Measurements from ENCODE around the gene SYN1. TPM values are rescaled to one million over a fixed set of nuclear protein-coding genes. Genes with fewer than 3 reads are reported as not detected.

Gene SYN1
- polyA plus RNA-seq, 1 donor (not counting 4 experiments of a cell fraction or from before 2014, with no cell fraction given): 0.07 TPM

DNA sequence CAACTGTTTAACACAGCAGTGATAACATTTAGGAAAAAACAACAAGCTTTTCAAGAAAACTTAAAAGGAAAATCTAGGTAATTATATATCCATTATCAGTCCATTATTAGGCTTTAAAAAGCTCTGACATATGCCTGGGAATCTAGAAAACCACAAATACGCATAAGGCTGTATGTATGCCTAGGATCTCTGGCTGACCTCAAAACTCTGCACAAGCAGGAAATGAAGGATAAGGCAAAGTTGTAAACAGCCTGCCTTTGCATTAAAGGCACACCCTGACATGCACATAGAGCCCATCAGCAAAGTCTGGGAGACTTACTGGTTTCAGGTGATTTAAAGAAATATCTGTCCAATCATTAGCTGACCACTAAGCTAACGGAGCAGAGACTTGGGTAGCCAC is 23.4 kb downstream of the SYN1 start:
- no peaks in the 10 kb centered on the region for H3K36me3 ChIP-seq (ENCODE audit: control insufficient read depth in 2 of 2, extremely low read depth in 1 of 2, insufficient read depth in 2 of 2, low read length in 2 of 2)
- DNase-seq (ENCODE audit: low read depth, low spot score) (no peak), FAIRE-seq (no peak)
- TF ChIP-seq EZH2 (IDR thresholded peaks at IDR 0.05; ENCODE audit: low read length): no peak
- TF ChIP-seq, protein P1, sequence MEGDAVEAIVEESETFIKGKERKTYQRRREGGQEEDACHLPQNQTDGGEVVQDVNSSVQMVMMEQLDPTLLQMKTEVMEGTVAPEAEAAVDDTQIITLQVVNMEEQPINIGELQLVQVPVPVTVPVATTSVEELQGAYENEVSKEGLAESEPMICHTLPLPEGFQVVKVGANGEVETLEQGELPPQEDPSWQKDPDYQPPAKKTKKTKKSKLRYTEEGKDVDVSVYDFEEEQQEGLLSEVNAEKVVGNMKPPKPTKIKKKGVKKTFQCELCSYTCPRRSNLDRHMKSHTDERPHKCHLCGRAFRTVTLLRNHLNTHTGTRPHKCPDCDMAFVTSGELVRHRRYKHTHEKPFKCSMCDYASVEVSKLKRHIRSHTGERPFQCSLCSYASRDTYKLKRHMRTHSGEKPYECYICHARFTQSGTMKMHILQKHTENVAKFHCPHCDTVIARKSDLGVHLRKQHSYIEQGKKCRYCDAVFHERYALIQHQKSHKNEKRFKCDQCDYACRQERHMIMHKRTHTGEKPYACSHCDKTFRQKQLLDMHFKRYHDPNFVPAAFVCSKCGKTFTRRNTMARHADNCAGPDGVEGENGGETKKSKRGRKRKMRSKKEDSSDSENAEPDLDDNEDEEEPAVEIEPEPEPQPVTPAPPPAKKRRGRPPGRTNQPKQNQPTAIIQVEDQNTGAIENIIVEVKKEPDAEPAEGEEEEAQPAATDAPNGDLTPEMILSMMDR (optimal IDR thresholded peaks at IDR 0.05 in 1 of 3, IDR thresholded peaks at IDR 0.05 in 1 of 3, conservative IDR thresholded peaks at IDR 0.05 in 1 of 3; ENCODE audit: extremely low read depth in 1 of 3, insufficient read depth in 2 of 3, low read length in 3 of 3): no peak
- H2AFZ ChIP-seq (ENCODE audit: control insufficient read depth, low read length): peak overlapping the region; percentile 51
- H3K27me3 ChIP-seq (ENCODE audit: control insufficient read depth, extremely low read depth, insufficient read depth, low read length): no peaks in the 10 kb centered on the region
- no peak overlapping the region for H3K9ac ChIP-seq (ENCODE audit: control insufficient read depth, extremely low read depth, insufficient read depth, low read length)
- H3K79me2 ChIP-seq (ENCODE audit: control insufficient read depth, insufficient read depth, low read length): no peaks in the 10 kb centered on the region
- H3K9me3 ChIP-seq (ENCODE audit: control insufficient read depth, low read depth, low read length): no peaks in the 10 kb centered on the region
- dilution Hi-C loops (cut with MboI; ENCODE audit: extremely low pct_ligation_motif_present, low sequenced_read_pairs): no loop called here
- no peak overlapping the region for H3K4me2 ChIP-seq (ENCODE audit: control insufficient read depth, extremely low read depth, insufficient read depth, low read depth, low read length)
- H3K4me1 ChIP-seq (ENCODE audit: control insufficient read depth, extremely low read depth, insufficient read depth, low read length): peaks cover 6% of the 10 kb centered on the region
- no peaks in the 10 kb centered on the region for H3K9me1 ChIP-seq (ENCODE audit: control insufficient read depth, extremely low read depth, insufficient read depth, low read length)
- H3K27ac ChIP-seq (ENCODE audit: control insufficient read depth, insufficient read depth, low read length): no peak overlapping the region
- H4K20me1 ChIP-seq (ENCODE audit: control insufficient read depth, extremely low read depth, insufficient read depth, low read length): no peaks in the 10 kb centered on the region
- no peak overlapping the region for H3K4me3 ChIP-seq (ENCODE audit: control insufficient read depth in 2 of 3, extremely low read depth in 1 of 3, insufficient read depth in 2 of 3, low read depth in 1 of 3, low read length in 3 of 3)

DNA sequence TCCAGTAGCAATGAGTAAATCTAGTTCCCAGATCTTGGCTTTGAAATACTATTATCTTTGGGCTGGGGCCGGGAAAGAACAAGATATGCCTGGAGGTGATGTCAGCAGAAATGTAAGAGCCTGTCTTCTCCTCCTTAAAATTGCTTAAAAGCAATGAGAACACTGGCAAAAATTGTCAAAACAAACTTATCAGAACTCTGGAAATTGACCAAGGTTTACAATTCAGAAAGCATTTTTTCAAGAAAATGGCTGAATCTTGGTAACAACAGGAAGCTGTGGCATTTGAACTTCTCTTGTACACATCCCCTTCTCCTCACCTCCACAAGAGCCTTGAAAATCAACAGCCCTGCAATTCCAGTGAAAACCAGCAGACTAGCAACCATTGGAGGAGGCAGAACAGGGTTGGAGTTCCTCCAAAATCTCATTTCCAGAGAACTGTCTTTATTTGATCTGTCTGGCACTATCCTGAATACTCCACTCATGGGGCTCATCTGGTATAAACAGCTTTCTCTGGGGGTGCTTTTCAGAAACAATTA is 23.9 kb downstream of the SYN1 start:
- Histone ChIP-seq H3K79me2 (ENCODE audit: control insufficient read depth, insufficient read depth, low read length) (no peaks in the 10 kb centered on the region), H3K4me3 (ENCODE audit: control insufficient read depth in 2 of 3, extremely low read depth in 1 of 3, insufficient read depth in 2 of 3, low read depth in 1 of 3, low read length in 3 of 3) (no peak overlapping the region), H3K27ac (ENCODE audit: control insufficient read depth, insufficient read depth, low read length) (no peak overlapping the region), H3K36me3 (ENCODE audit: control insufficient read depth in 2 of 2, extremely low read depth in 1 of 2, insufficient read depth in 2 of 2, low read length in 2 of 2) (no peaks in the 10 kb centered on the region), H3K9me1 (ENCODE audit: control insufficient read depth, extremely low read depth, insufficient read depth, low read length) (no peaks in the 10 kb centered on the region), H3K9me3 (ENCODE audit: control insufficient read depth, low read depth, low read length) (no peaks in the 10 kb centered on the region), H3K4me2 (ENCODE audit: control insufficient read depth, extremely low read depth, insufficient read depth, low read depth, low read length) (no peak overlapping the region), H3K9ac (ENCODE audit: control insufficient read depth, extremely low read depth, insufficient read depth, low read length) (no peak overlapping the region), H2AFZ (ENCODE audit: control insufficient read depth, low read length) (peak overlapping the region; percentile 51), H4K20me1 (ENCODE audit: control insufficient read depth, extremely low read depth, insufficient read depth, low read length) (no peaks in the 10 kb centered on the region), H3K4me1 (ENCODE audit: control insufficient read depth, extremely low read depth, insufficient read depth, low read length) (peaks cover 6% of the 10 kb centered on the region), H3K27me3 (ENCODE audit: control insufficient read depth, extremely low read depth, insufficient read depth, low read length) (no peaks in the 10 kb centered on the region)
- DNase-seq (ENCODE audit: low read depth, low spot score): no peak
- TF ChIP-seq EZH2 (IDR thresholded peaks at IDR 0.05; ENCODE audit: low read length): no peak
- TF ChIP-seq, protein P1 (optimal IDR thresholded peaks at IDR 0.05 in 1 of 3, IDR thresholded peaks at IDR 0.05 in 1 of 3, conservative IDR thresholded peaks at IDR 0.05 in 1 of 3; ENCODE audit: extremely low read depth in 1 of 3, insufficient read depth in 2 of 3, low read length in 3 of 3): no peak
- dilution Hi-C loops (cut with MboI; ENCODE audit: extremely low pct_ligation_motif_present, low sequenced_read_pairs): no loop called here
- no peak for FAIRE-seq
